HepG2 (cell line): ENCODE measurements around the gene RAB2B. TPM values are rescaled to one million over a fixed set of nuclear protein-coding genes. Genes with fewer than 3 reads are reported as not detected.

Experiments used
- AKAP8 ChIP-seq: sonication (generic); formaldehyde crosslinking; IDR thresholded peaks from 2 replicates; pipeline ENCODE4 v1.5.1; 2020; ENCODE audit warnings: mild to moderate bottlenecking, missing genetic modification reagents
- ARID2 ChIP-seq: sonication (generic); formaldehyde crosslinking; IDR thresholded peaks from 2 replicates; pipeline ENCODE4 v1.8.1; 2022; ENCODE audit warnings: mild to moderate bottlenecking, missing genetic modification reagents, borderline replicate concordance
- ATF6 ChIP-seq: sonication (generic); formaldehyde crosslinking; conservative IDR thresholded peaks from 2 replicates; pipeline ENCODE4 v1.4.0; 2020; ENCODE audit warnings: missing genetic modification reagents
- CC2D1A ChIP-seq: sonication (generic); formaldehyde crosslinking; IDR thresholded peaks from 2 replicates; pipeline ENCODE4 v1.8.1; 2023; ENCODE audit warnings: mild to moderate bottlenecking, missing genetic modification reagents
- CSRNP2 ChIP-seq: sonication (generic); formaldehyde crosslinking; conservative IDR thresholded peaks from 2 replicates; pipeline ENCODE4 v1.8.0; 2022; ENCODE audit warnings: low read depth, missing genetic modification reagents
- GATAD2A ChIP-seq: IDR thresholded peaks from 2 replicates; pipeline ENCODE4 v1.6.1; 2016
- KAT7 ChIP-seq: IDR thresholded peaks from 2 replicates; pipeline ENCODE4 v1.6.1; 2018; ENCODE audit warnings: borderline replicate concordance, missing compliant biosample characterization
- MAF1 ChIP-seq: sonication (generic); formaldehyde crosslinking; IDR thresholded peaks from 2 replicates; pipeline ENCODE4 v1.5.0; 2020; ENCODE audit warnings: missing genetic modification reagents, borderline replicate concordance
- MTERF4 ChIP-seq: sonication (generic); formaldehyde crosslinking; IDR thresholded peaks from 2 replicates; pipeline ENCODE4 v1.8.0; 2023; ENCODE audit warnings: mild to moderate bottlenecking, missing genetic modification reagents
- PRMT3 ChIP-seq: sonication (generic); formaldehyde crosslinking; IDR thresholded peaks from 2 replicates; pipeline ENCODE4 v1.8.1; 2022; ENCODE audit warnings: low read depth, mild to moderate bottlenecking, moderate library complexity, missing genetic modification reagents, borderline replicate concordance
- PRPF4 ChIP-seq: fragments of 200-400 bp; formaldehyde crosslinking; IDR thresholded peaks from 2 replicates; pipeline ENCODE4 v1.6.1; 2016; ENCODE audit warnings: low read length, low read depth; ENCODE audit not compliant: poor library complexity, severe bottlenecking
- RFX5 ChIP-seq: IDR thresholded peaks from 2 replicates; pipeline ENCODE4 v1.6.1; 2011; ENCODE audit warnings: low read depth, low read length, improper control_type of control experiment
- SAFB2 ChIP-seq: sonication (generic); formaldehyde crosslinking; IDR thresholded peaks from 2 replicates; pipeline ENCODE4 v1.5.1; 2020; ENCODE audit warnings: missing genetic modification reagents, low read depth, mild to moderate bottlenecking, borderline replicate concordance
- SRF ChIP-seq: IDR thresholded peaks from 2 replicates; pipeline ENCODE4 v1.6.1; 2011; ENCODE audit warnings: mild to moderate bottlenecking, low read depth, low read length, moderate library complexity
- TERF1 ChIP-seq: sonication (generic); formaldehyde crosslinking; IDR thresholded peaks from 2 replicates; pipeline ENCODE4 v1.8.0; 2022; ENCODE audit warnings: mild to moderate bottlenecking, missing genetic modification reagents, moderate library complexity
- ZBTB43 ChIP-seq: sonication (generic); formaldehyde crosslinking; conservative IDR thresholded peaks from 2 replicates; pipeline ENCODE4 v1.4.0; 2020; ENCODE audit warnings: missing genetic modification reagents
- ZNF512B ChIP-seq: sonication (generic); formaldehyde crosslinking; IDR thresholded peaks from 2 replicates; pipeline ENCODE4 v1.5.1; 2020; ENCODE audit warnings: missing genetic modification reagents, mild to moderate bottlenecking, borderline replicate concordance
- ZNF761 ChIP-seq: sonication (generic); formaldehyde crosslinking; conservative IDR thresholded peaks from 2 replicates; pipeline ENCODE4 v1.4.0; 2020; ENCODE audit warnings: mild to moderate bottlenecking, missing genetic modification reagents
- polyA plus RNA-seq, 8 experiments: library from polyadenylated mRNA; depleted of rRNA in 3 of 8; stranded (reverse) in 7 of 8; unstranded in 1 of 8; fragments of >200 nt; fragmentation: Illumina TruSeq in 4 of 8; extraction: Trizol in 4 of 8; gene quantifications; 2 replicates each; pipeline versions ENCODE4 v1.2.1 to v1.2.3, GENCODE V29; 2011 to 2016; ENCODE audit warnings: low read depth in 4 of 8, missing spikeins in 1 of 8, mixed read lengths in 1 of 8; ENCODE audit not compliant: insufficient read depth in 1 of 8
- total RNA-seq, 5 experiments: library from RNA; depleted of rRNA; stranded (reverse); fragments of >200 nt; fragmentation: Illumina TruSeq; extraction: Trizol; gene quantifications; 2 replicates each; pipeline ENCODE4 v1.2.3, GENCODE V29; 2016; ENCODE audit warnings: low read depth in 1 of 5

RAB2B gene
- total and polyA plus RNA-seq, 2 of the 13 experiments (the other 11 are each of a cell fraction or from before 2014, with no cell fraction given) = 36.0 to 60.6 TPM

GRCh38 chr14:21455912-21456667 is 20.7 kb downstream of the RAB2B start, which contains the start of gene CHD8 (continued):
- TF ChIP-seq CSRNP2 (no peak), MAF1 (CRISPR knock-in tag) (no peak; the same call in 1 of the 2 replicates), PRMT3 (CRISPR knock-in tag) (no peak), SAFB2 (CRISPR knock-in tag) (peak; percentile 91; the same call in 1 of the 2 replicates), ZBTB43 (CRISPR knock-in tag) (no peak; the same call in 1 of the 2 replicates), SRF (peak; percentile 50; the same call in 1 of the 2 replicates), ARID2 (CRISPR knock-in tag) (peak; percentile 2; the same call in 1 of the 2 replicates), MTERF4 (CRISPR knock-in tag) (peak; percentile 75; the same call in 1 of the 2 replicates), GATAD2A (peak; percentile 86), AKAP8 (CRISPR knock-in tag) (no peak), ZNF761 (CRISPR knock-in tag) (no peak), KAT7 (CRISPR knock-in tag) (peak; percentile 93; the same call in 1 of the 2 replicates), ZNF512B (CRISPR knock-in tag) (0 out of 2 replicates have a peak, but pooled peaks have one; percentile 53), PRPF4 (no peak), TERF1 (CRISPR knock-in tag) (no peak), ATF6 (CRISPR knock-in tag) (peak; percentile 74; the same call in 1 of the 2 replicates), RFX5 (no peak; the same call in 1 of the 2 replicates), CC2D1A (CRISPR knock-in tag) (no peak)
